Panc1 (cell line): ENCODE measurements around the gene COPS7A. TPM values are rescaled to one million over a fixed set of nuclear protein-coding genes. Genes with fewer than 3 reads are reported as not detected.

Experiments used
- ATAC-seq: fragments of 200-7000 bp; cut with Tn5 transposase; 2 replicates; pipeline ENCODE4 v1.9.1; 2020; ENCODE audit warnings: mild to moderate bottlenecking, moderate library complexity
- BruUV-seq: library from RNA; stranded (reverse); fragments of 400-500 nt; replicated peaks from 2 replicates; lab custom pipeline; 2021; lab: Mats Ljungman, UMichigan
- CTCF ChIA-PET: fragments of 300-600 bp; sonication (Branson Sonifier 250); formaldehyde crosslinking; loops from one replicate; lab custom pipeline; 2022; ENCODE audit warnings: antibody characterized with exemption; lab: Charles Lee
- POLR2A ChIA-PET: fragments of 300-600 bp; sonication (Branson Sonifier 250); formaldehyde crosslinking; loops from one replicate; lab custom pipeline; 2022; ENCODE audit warnings: antibody characterized with exemption; lab: Charles Lee
- DNase-seq: peaks from one replicate; pipeline ENCODE4 v3.0.0-alpha.2; 2010; ENCODE audit warnings: low read depth, low spot score
- H3K27ac ChIP-seq: 2 replicates; pipeline ENCODE4 v1.5.1; 2011; ENCODE audit warnings: mild to moderate bottlenecking, low read length, inconsistent platforms
- H3K27me3 ChIP-seq: fragments of 200-500 bp; sonication (Bioruptor generic); 2 replicates; pipeline ENCODE4 v1.6.0; 2014; ENCODE audit warnings: low read length, inconsistent platforms; ENCODE audit not compliant: control insufficient read depth, insufficient read depth
- H3K36me3 ChIP-seq: fragments of 200-500 bp; sonication (Bioruptor generic); 2 replicates; pipeline ENCODE4 v1.5.1; 2014; ENCODE audit warnings: inconsistent platforms, mild to moderate bottlenecking, low read length, moderate library complexity; ENCODE audit not compliant: control insufficient read depth, insufficient read depth
- H3K4me1 ChIP-seq: 2 replicates; pipeline ENCODE4 v1.5.1; 2011; ENCODE audit warnings: inconsistent platforms, mild to moderate bottlenecking, low read length, moderate library complexity; ENCODE audit not compliant: control insufficient read depth, insufficient read depth
- H3K4me3 ChIP-seq, 2 experiments: 2 replicates each; pipeline ENCODE4 v1.5.1; 2011 to 2012; ENCODE audit warnings: low read depth in 2 of 2, low read length in 2 of 2, mild to moderate bottlenecking in 2 of 2, inconsistent platforms in 1 of 2, moderate library complexity in 1 of 2
- H3K9me3 ChIP-seq: fragments of 200-500 bp; sonication (Bioruptor generic); 2 replicates; pipeline ENCODE4 v1.5.1; 2014; ENCODE audit warnings: low read depth, mild to moderate bottlenecking, inconsistent platforms, low read length, moderate library complexity; ENCODE audit not compliant: control insufficient read depth, insufficient read depth
- CTCF ChIP-seq: fragments of 450-650 bp; IDR thresholded peaks from 2 replicates; pipeline ENCODE4 v1.5.1; 2017; ENCODE audit warnings: mild to moderate bottlenecking
- POLR2AphosphoS5 ChIP-seq: IDR thresholded peaks from 2 replicates; pipeline ENCODE4 v1.6.1; 2012; ENCODE audit warnings: mild to moderate bottlenecking, low read depth, low read length, moderate library complexity
- REST ChIP-seq, 2 experiments: IDR thresholded peaks; 2 replicates each; pipeline ENCODE4 v1.6.1; 2011 to 2012; ENCODE audit warnings: low read depth in 2 of 2, control low read depth in 1 of 2, low read length in 1 of 2, mild to moderate bottlenecking in 1 of 2, moderate library complexity in 1 of 2; ENCODE audit not compliant: insufficient read depth in 1 of 2
- SIN3A ChIP-seq: IDR thresholded peaks from 2 replicates; pipeline ENCODE4 v1.6.1; 2012; ENCODE audit warnings: low read depth, mild to moderate bottlenecking, low read length, moderate library complexity, borderline replicate concordance; ENCODE audit not compliant: insufficient read depth
- TCF7L2 ChIP-seq: IDR thresholded peaks from 2 replicates; pipeline ENCODE4 v1.6.1; 2011; ENCODE audit warnings: mild to moderate bottlenecking, low read depth, low read length, inconsistent platforms
- in situ Hi-C: cut with HindIII; loops from 2 replicates; pipeline ENCODE4 v1.10.0; 2016; ENCODE audit warnings: low sequenced_read_pairs, low pct_unique_long_range_greater_than_20kb
- intact Hi-C: fragments of 100-400 bp; cut with micrococcal nuclease; formaldehyde crosslinking; loops from one replicate; pipeline ENCODE4 v1.10.0; 2022; ENCODE audit not compliant: unreplicated experiment
- total RNA-seq: library from RNA; stranded (reverse); gene quantifications from one replicate; pipeline ENCODE4 v1.2.1, GENCODE V29; 2021; ENCODE audit not compliant: unreplicated experiment

The COPS7A gene
- total RNA-seq, 1 experiment from 2014 or later = 37.5 TPM

DNA sequence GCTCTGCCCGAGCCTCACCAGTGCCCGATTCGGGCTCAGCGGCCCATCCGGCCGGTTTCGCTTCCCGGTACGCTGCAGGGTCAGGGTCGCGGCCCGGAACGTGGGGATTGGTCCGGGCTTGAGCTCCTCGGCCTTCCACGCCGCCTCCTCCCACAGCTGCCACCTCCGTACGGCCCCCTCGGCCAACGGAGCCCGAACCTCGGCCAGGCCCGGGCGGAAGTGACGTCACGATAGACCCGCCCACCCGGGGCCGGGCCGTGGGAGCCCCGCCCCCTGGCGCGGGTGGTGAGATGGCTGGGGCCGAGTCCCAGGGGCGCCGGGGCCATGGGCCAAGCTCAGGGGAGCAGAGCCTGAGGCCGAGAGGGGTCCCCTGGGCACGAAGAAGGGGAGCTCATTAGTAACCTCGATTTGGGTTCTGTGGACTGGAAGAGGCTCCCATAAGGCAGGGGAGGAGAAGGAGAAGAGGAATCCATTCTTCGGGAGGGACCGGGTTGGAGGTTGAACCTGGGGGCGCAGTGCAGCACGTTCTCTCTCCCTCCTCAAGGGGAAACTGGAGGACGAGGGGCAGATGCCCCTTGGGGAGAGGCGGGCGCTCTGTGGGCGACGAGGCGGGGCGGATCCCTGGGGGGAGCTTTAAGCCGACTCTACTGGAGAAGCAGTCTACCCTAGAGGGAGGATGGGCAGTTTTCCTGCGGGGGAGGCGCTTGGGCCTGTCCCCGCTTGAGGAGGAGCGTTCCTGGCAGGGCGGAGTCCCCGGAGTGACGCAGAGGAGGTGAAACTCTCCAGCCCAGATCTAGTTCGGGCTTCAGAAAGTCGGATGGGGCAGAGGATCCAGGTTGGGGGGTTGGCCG is 29.3 kb downstream of the COPS7A start, which contains the start of gene MLF2:
TSS of gene MLF2 (minus strand) at position 221 of the 851 bp plus-strand sequence. CDS start 807 bp downstream, outside the sequence.
- TSS peak; percentile 96 for BruUV-seq
- peak; percentile 70 for TF ChIP-seq POLR2AphosphoS5
- TF ChIP-seq CTCF = no peak
- Histone ChIP-seq H3K27ac (peak within 1 kb of the TSS; percentile 94), H3K9me3 (no peaks in the 10 kb centered on the region), H3K27me3 (no peaks in the 10 kb centered on the region), H3K36me3 (peaks cover 9% of the 10 kb centered on the region), H3K4me3 (peak within 1 kb of the TSS; percentile 85), H3K4me1 (peaks cover 14% of the 10 kb centered on the region)
- ATAC-seq (peak; percentile 95), DNase-seq (peak; percentile 91)
- in situ Hi-C loops (no loop called here), intact Hi-C loops (loop anchor here (5.0 kb wide), 1 partner anchor 74 kb away; the partner anchor contains the start of gene P3H3)
- CTCF ChIA-PET = interaction anchor here (0.5 to 1.6 kb wide), 9 partner anchors 13 to 120 kb away, joined by 3 to 12 read pairs (median 3); partner anchors contain the start of genes PTMS and SPSB2
- POLR2A ChIA-PET = interaction anchor here (0.9 to 1.2 kb wide), 3 partner anchors 13 to 25 kb away, joined by 3 to 4 read pairs (median 3); partner anchors contain the start of genes LAG3 and PTMS

GRCh38 chr12:6753772-6754356 is 30.0 kb downstream of the COPS7A start:
- in situ Hi-C loops = no loop called here
- DNase-seq = no peak
- no peak for ATAC-seq
- ChIA-PET CTCF (interaction anchor here (0.7 to 1.5 kb wide), 5 partner anchors 15 to 119 kb away, joined by 3 to 5 read pairs (median 3); partner anchors contain the start of gene SPSB2), POLR2A (no interaction called here)
- BruUV-seq = no TSS peak
- Histone ChIP-seq H3K36me3 (peaks cover 6% of the 10 kb centered on the region), H3K4me3 (no peak overlapping the region; a peak in 2 of 4 replicates), H3K27me3 (no peaks in the 10 kb centered on the region), H3K4me1 (peaks cover 14% of the 10 kb centered on the region), H3K9me3 (no peaks in the 10 kb centered on the region), H3K27ac (peak overlapping the region; percentile 72)
- intact Hi-C loops = loop anchor here (5.0 kb wide), 1 partner anchor 73 kb away; the partner anchor contains the start of gene P3H3
- TF ChIP-seq TCF7L2 = no peak
- TF ChIP-seq CTCF = peak; percentile 91
- TF ChIP-seq POLR2AphosphoS5 = no peak
- TF ChIP-seq SIN3A = no peak

DNA sequence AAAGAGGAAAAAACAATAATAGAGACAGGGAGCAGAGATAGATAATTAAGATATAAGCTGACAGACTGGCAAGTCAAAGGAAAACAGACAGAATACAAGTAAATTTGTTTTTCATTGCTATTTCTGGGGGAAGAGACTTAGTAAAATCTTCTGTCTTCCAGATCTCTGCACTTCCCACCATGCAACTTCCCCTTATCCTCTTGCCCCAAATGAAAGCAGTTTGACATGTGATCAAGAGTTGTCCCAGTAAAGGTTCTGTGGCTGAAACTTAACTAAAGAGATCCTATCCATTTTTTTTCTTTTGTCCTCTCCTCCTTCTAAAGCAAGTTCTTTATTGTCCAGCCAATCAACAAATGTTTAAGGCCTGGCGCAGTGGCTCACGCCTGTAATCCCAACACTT is 30.6 kb downstream of the COPS7A start:
- in situ Hi-C loops (no loop called here), intact Hi-C loops (loop anchor here (5.0 kb wide), 1 partner anchor 73 kb away; the partner anchor contains the start of gene P3H3)
- ChIA-PET CTCF (interaction anchor here (0.7 to 1.5 kb wide), 2 partner anchors 15 to 70 kb away, joined by 3 to 5 read pairs; no protein-coding TSS in a partner anchor), POLR2A (no interaction called here)
- DNase-seq = no peak
- Histone ChIP-seq H3K9me3 (no peaks in the 10 kb centered on the region), H3K27ac (peak overlapping the region; percentile 72; the same call in 1 of the 2 replicates), H3K36me3 (peaks cover 6% of the 10 kb centered on the region), H3K27me3 (no peaks in the 10 kb centered on the region), H3K4me3 (no peak overlapping the region), H3K4me1 (peaks cover 14% of the 10 kb centered on the region)
- TF ChIP-seq TCF7L2 (no peak), REST (IDR thresholded peaks at IDR 0.05; ENCODE audit: insufficient read depth in 1 of 2, low read depth in 2 of 2, low read length in 1 of 2) (no peak), CTCF (no peak), SIN3A (no peak), POLR2AphosphoS5 (no peak)
- BruUV-seq = no TSS peak
- ATAC-seq = no peak
